K562 (cell line): ENCODE data around the gene CXCL1.

ENCODE experiments used
- NCOR1 ChIP-seq: fragments of 450-650 bp; IDR thresholded peaks from 2 replicates; pipeline ENCODE4 v1.6.1; 2016; ENCODE audit warnings: mild to moderate bottlenecking, moderate library complexity
- NFE2L1 ChIP-seq: fragments of 450-650 bp; IDR thresholded peaks from 2 replicates; pipeline ENCODE4 v1.6.1; 2016; ENCODE audit warnings: missing genetic modification characterization, low read depth, mild to moderate bottlenecking, missing compliant biosample characterization, moderate library complexity, borderline replicate concordance
- NR3C1 ChIP-seq: sonication (generic); formaldehyde crosslinking; IDR thresholded peaks from 2 replicates; pipeline ENCODE4 v1.8.1; 2022; ENCODE audit warnings: missing genetic modification reagents
- RNF2 ChIP-seq: sonication (generic); IDR thresholded peaks from 2 replicates; pipeline ENCODE4 v1.6.1; 2016
- SMARCA4 ChIP-seq: fragments of 450-650 bp; IDR thresholded peaks from 2 replicates; pipeline ENCODE4 v1.6.1; 2016
- TAF1 ChIP-seq: IDR thresholded peaks from 2 replicates; pipeline ENCODE4 v1.6.1; 2011; ENCODE audit warnings: mild to moderate bottlenecking, low read length, moderate library complexity; ENCODE audit not compliant: insufficient read depth, control insufficient read depth, severe bottlenecking; ENCODE audit errors: extremely low read depth
- TF ChIP-seq, protein P1 (sequence below): fragments of 450-650 bp; IDR thresholded peaks from 2 replicates; pipeline ENCODE4 v1.6.1; 2017; ENCODE audit warnings: antibody characterized with exemption
- TF ChIP-seq, protein P2 (sequence below): sonication (generic); formaldehyde crosslinking; IDR thresholded peaks from 2 replicates; pipeline ENCODE4 v1.8.1; 2023; ENCODE audit warnings: mild to moderate bottlenecking, missing genetic modification reagents
- TF ChIP-seq, protein P3 (sequence below), 2 experiments: fragments of 450-650 bp; formaldehyde crosslinking in 1 of 2; IDR thresholded peaks; 2 replicates each; pipeline versions ENCODE4 v1.4.0 to v1.6.1; 2014 to 2020; ENCODE audit warnings: mild to moderate bottlenecking in 2 of 2, borderline replicate concordance in 1 of 2, low read depth in 1 of 2
- TF ChIP-seq, protein P4 (sequence below): sonication (generic); formaldehyde crosslinking; IDR thresholded peaks from 2 replicates; pipeline ENCODE4 v1.8.0; 2022; ENCODE audit warnings: mild to moderate bottlenecking, low read depth, missing genetic modification reagents

DNA sequence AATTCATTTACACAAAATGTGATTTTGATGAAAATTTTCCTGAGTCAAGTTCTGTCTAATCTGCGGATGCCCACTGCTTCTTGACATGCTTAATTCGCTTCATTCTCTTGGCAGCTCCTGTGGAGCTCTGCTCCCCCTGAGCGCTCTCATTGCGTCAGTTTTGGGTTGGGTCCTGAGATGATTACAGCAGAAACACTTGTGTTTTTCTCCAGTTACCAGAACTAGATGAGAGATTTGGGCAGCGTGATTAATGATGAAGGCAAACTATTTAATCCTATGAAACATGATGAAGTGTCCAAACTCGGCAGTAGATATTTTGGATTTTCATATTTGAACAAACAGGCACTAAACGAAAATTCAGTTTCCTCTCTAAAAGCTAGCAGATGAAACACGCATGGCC, 4.2 kb upstream of the CXCL1 start:
- TF ChIP-seq NFE2L1 (tag) = no peak
- TF ChIP-seq, protein P1, sequence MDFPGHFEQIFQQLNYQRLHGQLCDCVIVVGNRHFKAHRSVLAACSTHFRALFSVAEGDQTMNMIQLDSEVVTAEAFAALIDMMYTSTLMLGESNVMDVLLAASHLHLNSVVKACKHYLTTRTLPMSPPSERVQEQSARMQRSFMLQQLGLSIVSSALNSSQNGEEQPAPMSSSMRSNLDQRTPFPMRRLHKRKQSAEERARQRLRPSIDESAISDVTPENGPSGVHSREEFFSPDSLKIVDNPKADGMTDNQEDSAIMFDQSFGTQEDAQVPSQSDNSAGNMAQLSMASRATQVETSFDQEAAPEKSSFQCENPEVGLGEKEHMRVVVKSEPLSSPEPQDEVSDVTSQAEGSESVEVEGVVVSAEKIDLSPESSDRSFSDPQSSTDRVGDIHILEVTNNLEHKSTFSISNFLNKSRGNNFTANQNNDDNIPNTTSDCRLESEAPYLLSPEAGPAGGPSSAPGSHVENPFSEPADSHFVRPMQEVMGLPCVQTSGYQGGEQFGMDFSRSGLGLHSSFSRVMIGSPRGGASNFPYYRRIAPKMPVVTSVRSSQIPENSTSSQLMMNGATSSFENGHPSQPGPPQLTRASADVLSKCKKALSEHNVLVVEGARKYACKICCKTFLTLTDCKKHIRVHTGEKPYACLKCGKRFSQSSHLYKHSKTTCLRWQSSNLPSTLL = no peak
- TF ChIP-seq NR3C1 (CRISPR knock-in tag) = no peak
- TF ChIP-seq, protein P2, sequence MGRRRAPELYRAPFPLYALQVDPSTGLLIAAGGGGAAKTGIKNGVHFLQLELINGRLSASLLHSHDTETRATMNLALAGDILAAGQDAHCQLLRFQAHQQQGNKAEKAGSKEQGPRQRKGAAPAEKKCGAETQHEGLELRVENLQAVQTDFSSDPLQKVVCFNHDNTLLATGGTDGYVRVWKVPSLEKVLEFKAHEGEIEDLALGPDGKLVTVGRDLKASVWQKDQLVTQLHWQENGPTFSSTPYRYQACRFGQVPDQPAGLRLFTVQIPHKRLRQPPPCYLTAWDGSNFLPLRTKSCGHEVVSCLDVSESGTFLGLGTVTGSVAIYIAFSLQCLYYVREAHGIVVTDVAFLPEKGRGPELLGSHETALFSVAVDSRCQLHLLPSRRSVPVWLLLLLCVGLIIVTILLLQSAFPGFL (CRISPR knock-in tag) = no peak
- TF ChIP-seq RNF2 = no peak
- TF ChIP-seq, protein P3, sequence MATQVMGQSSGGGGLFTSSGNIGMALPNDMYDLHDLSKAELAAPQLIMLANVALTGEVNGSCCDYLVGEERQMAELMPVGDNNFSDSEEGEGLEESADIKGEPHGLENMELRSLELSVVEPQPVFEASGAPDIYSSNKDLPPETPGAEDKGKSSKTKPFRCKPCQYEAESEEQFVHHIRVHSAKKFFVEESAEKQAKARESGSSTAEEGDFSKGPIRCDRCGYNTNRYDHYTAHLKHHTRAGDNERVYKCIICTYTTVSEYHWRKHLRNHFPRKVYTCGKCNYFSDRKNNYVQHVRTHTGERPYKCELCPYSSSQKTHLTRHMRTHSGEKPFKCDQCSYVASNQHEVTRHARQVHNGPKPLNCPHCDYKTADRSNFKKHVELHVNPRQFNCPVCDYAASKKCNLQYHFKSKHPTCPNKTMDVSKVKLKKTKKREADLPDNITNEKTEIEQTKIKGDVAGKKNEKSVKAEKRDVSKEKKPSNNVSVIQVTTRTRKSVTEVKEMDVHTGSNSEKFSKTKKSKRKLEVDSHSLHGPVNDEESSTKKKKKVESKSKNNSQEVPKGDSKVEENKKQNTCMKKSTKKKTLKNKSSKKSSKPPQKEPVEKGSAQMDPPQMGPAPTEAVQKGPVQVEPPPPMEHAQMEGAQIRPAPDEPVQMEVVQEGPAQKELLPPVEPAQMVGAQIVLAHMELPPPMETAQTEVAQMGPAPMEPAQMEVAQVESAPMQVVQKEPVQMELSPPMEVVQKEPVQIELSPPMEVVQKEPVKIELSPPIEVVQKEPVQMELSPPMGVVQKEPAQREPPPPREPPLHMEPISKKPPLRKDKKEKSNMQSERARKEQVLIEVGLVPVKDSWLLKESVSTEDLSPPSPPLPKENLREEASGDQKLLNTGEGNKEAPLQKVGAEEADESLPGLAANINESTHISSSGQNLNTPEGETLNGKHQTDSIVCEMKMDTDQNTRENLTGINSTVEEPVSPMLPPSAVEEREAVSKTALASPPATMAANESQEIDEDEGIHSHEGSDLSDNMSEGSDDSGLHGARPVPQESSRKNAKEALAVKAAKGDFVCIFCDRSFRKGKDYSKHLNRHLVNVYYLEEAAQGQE (IDR thresholded peaks at IDR 0.05; ENCODE audit: borderline replicate concordance) = no peak
- TF ChIP-seq, protein P3 (CRISPR knock-in tag; IDR thresholded peaks at IDR 0.05; ENCODE audit: low read depth) = no peak
- TF ChIP-seq NCOR1 = no peak
- TF ChIP-seq TAF1 = no peak
- no peak for TF ChIP-seq SMARCA4
- TF ChIP-seq, protein P4, sequence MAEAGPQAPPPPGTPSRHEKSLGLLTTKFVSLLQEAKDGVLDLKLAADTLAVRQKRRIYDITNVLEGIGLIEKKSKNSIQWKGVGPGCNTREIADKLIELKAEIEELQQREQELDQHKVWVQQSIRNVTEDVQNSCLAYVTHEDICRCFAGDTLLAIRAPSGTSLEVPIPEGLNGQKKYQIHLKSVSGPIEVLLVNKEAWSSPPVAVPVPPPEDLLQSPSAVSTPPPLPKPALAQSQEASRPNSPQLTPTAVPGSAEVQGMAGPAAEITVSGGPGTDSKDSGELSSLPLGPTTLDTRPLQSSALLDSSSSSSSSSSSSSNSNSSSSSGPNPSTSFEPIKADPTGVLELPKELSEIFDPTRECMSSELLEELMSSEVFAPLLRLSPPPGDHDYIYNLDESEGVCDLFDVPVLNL = no peak
